Right renal cortex interstitium (tissue), 3 donors: ENCODE data around the gene C10orf62. TPM values are rescaled to one million over a fixed set of nuclear protein-coding genes. Genes with fewer than 3 reads are reported as not detected.
"Not testable (repeated sequence)": the region's sequence is repeated elsewhere in the genome, so short reads cannot be mapped to it uniquely, and the experiment has no call there.

Source experiments
- DNase-seq, 3 donors: peaks; one replicate each; pipeline ENCODE4 v3.0.0-alpha.2; 2013; ENCODE audit warnings: low read depth in 3 of 3, low spot score in 2 of 3
- polyA plus RNA-seq, 3 donors: library from polyadenylated mRNA; unstranded; fragments of 120-200 nt; gene quantifications; one replicate each; pipeline ENCODE4 v1.2.1, GENCODE V29; 2013; ENCODE audit not compliant: insufficient read length in 3 of 3

C10orf62 gene
- polyA plus RNA-seq, 3 donors, result 0.28 to 0.35 (median 0.33) TPM

DNA sequence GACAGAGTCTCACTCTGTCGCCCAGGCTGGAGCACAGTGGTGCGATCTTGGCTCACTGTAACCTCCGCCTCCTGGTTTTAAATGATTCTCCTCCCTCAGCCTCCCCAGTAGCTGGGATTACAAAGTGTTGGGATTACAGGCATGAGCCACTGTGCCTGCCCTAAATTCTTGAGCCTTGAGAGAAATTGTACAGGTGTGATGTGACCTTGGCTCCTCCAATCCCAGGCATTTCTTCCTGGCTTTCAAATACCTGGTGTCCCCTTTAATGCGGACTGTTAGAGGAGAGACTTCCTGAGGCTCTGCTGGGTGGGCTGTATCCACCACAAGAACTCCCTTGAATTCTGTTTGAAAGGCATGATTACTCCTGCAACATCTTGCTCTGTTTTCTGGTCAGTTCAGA lies 28.8 kb downstream of the C10orf62 start:
- no peak for DNase-seq

DNA sequence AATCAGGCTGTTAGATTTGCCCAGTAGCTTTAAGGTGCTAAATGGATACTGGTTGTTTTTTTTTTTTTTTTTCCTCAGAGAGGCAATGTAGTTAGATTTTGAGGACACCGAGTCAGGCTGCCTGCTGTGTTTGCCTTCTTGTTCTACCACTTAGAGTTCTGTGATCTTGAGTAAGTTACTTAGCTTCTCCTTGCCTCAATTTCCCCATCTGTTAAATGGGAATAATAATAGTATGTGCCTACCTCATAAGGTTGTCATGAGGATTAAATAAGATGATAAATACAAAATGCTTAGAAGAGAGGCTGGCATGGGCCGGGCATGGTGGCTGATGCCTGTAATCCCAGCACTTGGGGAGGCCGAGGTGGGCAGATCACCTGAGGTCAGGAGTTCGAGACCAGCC lies 29.2 kb downstream of the C10orf62 start:
- DNase-seq, result no peak

DNA sequence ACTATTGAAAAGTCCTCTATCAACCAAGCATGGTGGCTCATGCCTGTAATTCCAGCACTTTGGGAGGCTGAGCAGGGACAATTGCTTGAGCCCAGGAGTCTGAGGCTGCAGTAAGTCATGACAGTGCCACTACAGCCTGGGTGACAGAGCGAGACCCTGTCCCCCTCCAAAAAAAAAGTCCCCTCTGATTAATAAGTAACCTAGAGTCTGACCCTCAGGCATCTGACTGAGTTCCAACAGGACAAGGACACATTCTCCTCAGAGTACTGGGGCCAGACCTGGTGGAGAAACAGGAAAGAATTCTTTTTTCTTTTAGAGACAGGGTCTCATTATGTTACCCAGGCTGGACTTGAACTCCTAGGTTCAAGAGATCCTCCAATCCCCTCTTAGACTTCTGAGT lies 33.8 kb downstream of the C10orf62 start:
- DNase-seq, result no peak

DNA sequence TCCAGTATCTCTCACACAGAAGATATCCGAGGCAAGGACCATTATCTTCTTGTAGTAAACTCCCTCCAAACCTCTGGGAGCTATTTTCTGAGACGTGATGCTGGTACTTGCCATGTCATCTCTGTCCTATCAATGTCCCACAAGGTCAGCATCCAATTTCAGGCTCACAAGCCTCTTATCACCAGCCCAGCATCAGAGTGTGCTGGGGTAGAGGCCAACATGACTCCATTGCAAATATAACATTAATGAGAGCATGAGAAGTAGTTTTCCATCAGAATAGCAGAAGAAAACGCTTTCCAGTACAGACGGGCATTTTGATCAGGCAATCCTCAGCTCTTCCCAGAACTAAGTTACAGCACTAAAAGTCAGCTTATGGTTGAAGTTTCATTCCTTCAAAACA lies 38.2 kb downstream of the C10orf62 start:
- no peak for DNase-seq

DNA sequence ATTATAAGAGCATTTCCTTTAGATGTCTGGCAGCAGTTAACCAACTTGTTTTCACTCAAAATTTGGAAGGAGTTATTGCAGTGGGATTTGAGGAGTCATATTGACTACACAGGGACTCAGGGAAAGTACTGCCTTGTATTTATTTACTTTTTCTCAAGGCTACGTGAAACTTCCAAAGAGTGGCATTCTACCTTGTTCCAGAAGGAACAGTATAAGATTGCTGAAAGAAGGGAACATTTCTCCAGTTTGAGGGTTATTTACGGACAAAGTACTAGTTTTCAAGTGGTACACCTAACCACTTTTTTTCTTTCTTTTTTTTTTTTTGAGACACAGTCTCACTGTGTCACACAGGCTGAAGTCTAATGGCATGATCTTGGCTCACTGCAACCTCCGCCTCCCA lies 38.7 kb downstream of the C10orf62 start:
- DNase-seq, result no peak

DNA sequence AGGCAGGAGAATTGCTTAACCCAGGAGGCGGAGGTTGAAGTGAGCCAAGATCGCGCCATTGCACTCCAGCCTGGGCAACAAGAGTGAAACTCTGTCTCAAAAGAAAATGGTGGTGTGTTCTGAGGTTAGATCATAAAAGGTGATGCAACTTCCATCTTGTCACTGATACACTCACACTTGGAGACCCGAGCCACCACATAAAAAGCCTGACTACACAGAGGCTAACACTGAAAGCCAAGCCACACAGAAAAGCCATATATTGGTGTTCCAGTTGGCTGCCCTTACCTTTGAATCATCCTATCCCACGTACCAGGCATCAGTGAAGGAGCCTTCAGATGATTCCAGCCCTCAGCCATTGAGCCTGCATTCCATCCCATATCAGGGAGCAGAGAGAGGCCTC lies 39.8 kb downstream of the C10orf62 start:
- no peak for DNase-seq

DNA sequence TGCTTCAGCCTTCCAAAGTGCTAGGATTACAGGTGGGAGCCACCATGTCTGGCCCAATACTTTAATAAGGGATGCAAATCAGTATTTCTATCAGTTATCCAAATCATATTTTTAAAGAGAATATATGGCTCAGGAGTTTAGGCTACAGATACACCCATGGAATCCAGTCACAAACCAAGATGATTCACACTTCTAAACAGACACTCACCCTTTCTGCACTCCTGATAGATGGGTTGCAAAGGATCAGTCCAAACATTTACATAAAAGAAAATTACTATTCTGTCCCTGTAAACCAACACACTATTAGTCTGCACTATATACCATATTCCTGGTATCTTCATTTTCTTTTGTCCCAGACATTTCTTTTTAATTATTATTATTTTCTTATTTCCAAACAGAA lies 41.6 kb downstream of the C10orf62 start:
- DNase-seq, result no peak

DNA sequence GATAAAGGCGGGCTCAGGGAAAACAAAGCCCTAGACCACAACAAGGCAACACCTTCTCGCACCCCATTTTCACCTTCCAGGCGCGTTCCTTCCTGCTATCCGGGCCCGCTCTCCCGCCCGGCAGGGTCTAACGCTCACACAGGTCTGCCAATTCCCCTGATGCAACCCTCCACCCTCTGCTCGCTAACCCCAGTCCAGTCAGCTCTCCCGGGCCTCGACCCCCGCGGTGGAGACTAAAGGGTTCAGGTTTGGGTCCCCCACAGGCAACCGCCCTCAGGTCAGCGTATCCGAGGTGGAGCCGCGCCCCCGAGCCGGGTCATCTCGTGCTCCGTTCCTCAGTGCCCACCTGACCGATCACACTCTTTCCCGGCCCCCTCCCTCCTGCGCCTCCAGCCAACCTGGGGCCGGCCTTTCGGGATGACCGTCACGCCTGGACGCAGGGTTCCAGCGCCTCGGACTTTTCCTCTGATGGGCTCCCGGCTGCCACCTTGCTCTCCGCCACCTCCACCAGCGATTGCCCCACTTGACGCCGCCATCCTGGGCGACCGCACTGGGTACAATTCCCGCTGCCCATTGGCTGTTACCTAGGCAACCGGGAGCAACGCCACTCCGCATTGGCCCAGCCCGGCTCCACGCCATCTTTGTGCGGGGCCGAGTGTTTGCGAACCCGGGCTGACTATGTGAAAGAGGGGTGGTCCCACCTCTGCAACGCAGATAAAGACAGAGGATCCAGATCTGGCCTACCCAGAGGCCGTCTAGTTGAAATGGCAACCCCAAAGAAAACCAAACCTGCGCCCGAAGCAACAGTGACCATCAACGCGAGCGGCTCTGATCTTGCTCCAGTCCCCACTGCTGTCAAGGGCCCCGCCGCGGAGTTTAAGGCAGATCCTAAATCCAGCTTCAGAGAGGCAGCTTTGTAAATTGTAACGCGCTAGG lies 43.7 kb downstream of the C10orf62 start, which contains the start of gene MORN4:
Gene MORN4 (minus strand): TSS at position 552 of the 936 bp plus-strand sequence. CDS start 13,847 bp downstream, outside the sequence.
- peak; percentile 89 to 95 (median 92) for DNase-seq

DNA sequence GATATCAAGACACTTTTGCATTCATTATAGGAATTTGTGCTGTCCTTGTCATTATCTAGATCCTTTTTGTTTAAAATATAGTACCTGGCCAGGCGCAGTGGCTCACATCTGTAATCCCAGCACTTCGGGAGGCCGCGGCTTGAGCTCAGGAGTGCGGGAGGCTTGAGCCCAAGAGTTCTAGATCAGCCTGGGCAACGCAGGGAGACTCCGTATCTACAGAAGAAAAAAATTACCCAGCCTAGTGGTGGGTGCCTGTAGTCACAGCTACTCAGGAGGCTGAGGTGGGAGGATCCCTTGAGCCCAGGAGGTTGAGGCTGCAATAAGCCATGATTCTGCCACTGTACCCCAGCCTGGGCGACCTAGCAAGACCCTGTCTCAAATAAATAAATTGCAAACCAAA lies 44.4 kb downstream of the C10orf62 start:
- DNase-seq, result no peak

DNA sequence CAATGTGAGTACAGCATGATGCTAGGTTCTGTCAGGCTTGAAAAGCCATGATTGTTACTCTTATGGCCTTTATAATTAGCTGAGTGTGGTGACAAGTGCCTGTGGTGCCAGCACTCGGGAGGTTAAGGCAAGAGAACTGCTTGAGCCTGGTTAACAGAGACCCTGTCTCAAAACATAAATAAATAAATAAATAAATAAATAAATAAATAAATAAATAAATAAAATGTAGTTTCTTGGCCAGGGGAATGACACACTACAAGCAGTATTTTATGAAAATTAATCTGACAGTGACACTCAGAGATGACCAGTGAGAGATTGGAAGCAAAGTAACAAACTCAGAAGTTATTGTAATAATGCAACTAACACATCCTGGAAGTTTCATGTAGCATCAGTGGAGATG lies 46.1 kb downstream of the C10orf62 start:
- DNase-seq, result no peak

DNA sequence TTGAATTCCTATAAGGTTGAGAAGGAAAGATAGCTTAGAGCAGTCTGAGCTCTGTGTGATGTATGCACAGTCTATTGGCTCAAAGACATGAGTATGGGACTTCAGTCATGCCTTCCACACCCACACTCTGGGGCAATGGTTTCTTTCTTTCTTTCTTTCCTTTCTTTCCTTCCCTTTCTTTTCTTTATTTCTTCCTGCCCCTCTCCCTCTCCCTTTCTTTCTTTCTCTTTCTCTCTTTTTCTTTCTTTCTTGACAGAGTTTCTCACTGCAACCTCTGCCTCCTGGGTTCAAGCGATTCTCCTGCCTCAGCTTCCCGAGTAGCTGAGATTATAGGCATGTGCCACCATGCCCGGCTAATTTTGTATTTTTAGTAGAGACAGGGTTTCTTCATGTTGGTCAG lies 49.6 kb downstream of the C10orf62 start:
- DNase-seq, result not testable (repeated sequence)

DNA sequence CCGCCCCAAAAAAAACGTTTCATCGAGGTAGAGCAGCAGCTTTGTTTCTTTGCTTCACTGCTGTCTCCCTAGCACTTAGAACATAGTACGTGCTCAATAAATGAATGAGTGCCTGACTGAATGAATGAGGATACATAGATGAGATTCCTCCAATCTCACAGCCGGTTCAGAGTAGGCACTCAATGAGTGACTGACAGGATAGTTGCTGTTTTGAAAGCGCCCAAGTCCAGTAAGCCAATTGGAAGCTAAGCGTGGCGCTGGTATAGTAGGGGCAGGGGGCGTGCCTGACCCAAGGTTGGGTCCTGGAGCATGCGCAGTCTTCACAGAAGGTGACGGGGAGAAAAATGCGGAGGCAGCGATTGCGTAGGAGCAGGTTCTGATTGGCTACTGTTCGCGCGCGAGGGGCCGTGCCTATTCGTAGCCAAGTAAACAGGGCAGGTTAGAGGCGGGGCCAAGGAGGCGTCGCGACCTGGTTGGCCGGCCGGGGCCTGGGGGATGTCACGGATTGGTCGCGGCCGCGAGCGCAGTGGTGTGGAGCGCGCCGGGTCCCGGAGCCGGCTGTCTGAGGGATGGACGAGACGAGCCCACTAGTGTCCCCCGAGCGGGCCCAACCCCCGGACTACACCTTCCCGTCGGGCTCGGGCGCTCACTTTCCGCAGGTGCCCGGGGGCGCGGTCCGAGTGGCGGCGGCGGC lies 50.8 kb downstream of the C10orf62 start, which contains the start of gene PI4K2A:
Gene PI4K2A (plus strand): TSS at position 498 of the 694 bp plus-strand sequence. CDS start 72 bp downstream, at position 570.
- peak; percentile 97 to 99 (median 98) for DNase-seq

Other genes with a start within 250 kb of the C10orf62 start
- gene RRP12, start 188.4 kb upstream of the C10orf62 start, polyA plus RNA-seq, result 10 to 100 TPM; 19.2 to 20.4 (median 20.1) TPM
- 100 to 1,000 TPM; 163 to 177 (median 174) TPM for gene PGAM1, start 163.5 kb upstream of the C10orf62 start, polyA plus RNA-seq
- 10 to 100 TPM; 31.8 to 39.7 (median 34.4) TPM for gene EXOSC1, start 143.7 kb upstream of the C10orf62 start, polyA plus RNA-seq
- gene ZDHHC16, start 143.5 kb upstream of the C10orf62 start, polyA plus RNA-seq, result 10 to 100 TPM; 33.9 to 39.8 (median 37.5) TPM
- 10 to 100 TPM; 82.2 to 94.1 (median 84.4) TPM for gene MMS19, start 91.3 kb upstream of the C10orf62 start, polyA plus RNA-seq
- gene UBTD1, start 90.8 kb upstream of the C10orf62 start, polyA plus RNA-seq, result 1 to 10 TPM; 6.6 to 8.8 (median 7.0) TPM
- under 1 TPM; 0.22 to 0.54 (median 0.40) TPM for gene ANKRD2, start 16.9 kb upstream of the C10orf62 start, polyA plus RNA-seq
- 10 to 100 TPM; 35.9 to 47.1 (median 45.2) TPM for gene HOGA1, start 5.3 kb upstream of the C10orf62 start, polyA plus RNA-seq
- 10 to 100 TPM; 20.3 to 24.2 (median 24.0) TPM for gene MORN4, start 43.8 kb downstream of the C10orf62 start, polyA plus RNA-seq
- gene PI4K2A, start 51.0 kb downstream of the C10orf62 start, polyA plus RNA-seq, result 10 to 100 TPM; 20.3 to 22.0 (median 20.3) TPM
- 1 to 10 TPM; 4.1 to 4.7 (median 4.4) TPM for gene AVPI1, start 97.5 kb downstream of the C10orf62 start, polyA plus RNA-seq
- 10 to 100 TPM; 43.2 to 46.2 (median 44.4) TPM for gene MARVELD1, start 124.0 kb downstream of the C10orf62 start, polyA plus RNA-seq
- 10 to 100 TPM; 21.4 to 22.6 (median 22.6) TPM for gene ZFYVE27, start 147.4 kb downstream of the C10orf62 start, polyA plus RNA-seq
- gene SFRP5, start 182.3 kb downstream of the C10orf62 start, polyA plus RNA-seq, result under 1 TPM; 0.07 to 0.16 (median 0.08) TPM